GM12875 (cell line): ENCODE data around the gene GTSF1L.

ENCODE experiments used
- H3K4me3 ChIP-seq: one replicate; pipeline ENCODE4 v1.5.1; 2011; ENCODE audit warnings: low read depth, low read length, control low read depth
- TF ChIP-seq, protein P1 (sequence below): IDR thresholded peaks from 2 replicates; pipeline ENCODE4 v1.5.1; 2011; ENCODE audit warnings: low read depth, mild to moderate bottlenecking, control low read depth, inconsistent platforms, low read length, moderate library complexity, borderline replicate concordance; ENCODE audit not compliant: insufficient read depth

The GTSF1L gene

DNA sequence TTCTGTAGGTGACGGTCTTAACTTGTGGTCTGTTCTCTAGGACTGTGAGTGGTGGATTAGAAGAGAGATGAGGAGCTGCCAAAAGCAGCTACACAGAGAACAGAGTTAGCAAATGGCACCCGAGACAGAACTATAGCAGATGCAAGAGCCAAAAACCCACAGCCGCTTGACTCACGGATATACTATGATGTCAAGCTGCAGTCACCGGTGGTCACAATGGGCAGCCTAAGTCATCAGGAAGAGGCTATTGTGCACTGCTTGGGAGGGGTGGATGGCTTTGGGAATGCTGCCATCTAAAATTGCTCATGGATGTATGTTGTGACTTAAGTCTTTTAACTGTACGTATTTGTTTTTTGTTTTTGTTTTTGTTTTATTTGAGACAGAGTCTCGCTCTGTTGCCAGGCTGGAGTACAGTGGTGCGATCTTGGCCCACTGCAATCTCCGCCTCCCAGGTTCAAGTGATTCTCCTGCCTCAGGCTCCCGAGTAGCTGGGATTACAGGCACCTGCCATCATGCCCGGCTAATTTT, at the start of gene GTSF1L:
GTSF1L (minus strand) TSS at position 192 of the 528 bp plus-strand sequence. CDS start 308 bp downstream, outside the sequence.
- H3K4me3 ChIP-seq = no peak within 1 kb of the TSS
- TF ChIP-seq, protein P1, sequence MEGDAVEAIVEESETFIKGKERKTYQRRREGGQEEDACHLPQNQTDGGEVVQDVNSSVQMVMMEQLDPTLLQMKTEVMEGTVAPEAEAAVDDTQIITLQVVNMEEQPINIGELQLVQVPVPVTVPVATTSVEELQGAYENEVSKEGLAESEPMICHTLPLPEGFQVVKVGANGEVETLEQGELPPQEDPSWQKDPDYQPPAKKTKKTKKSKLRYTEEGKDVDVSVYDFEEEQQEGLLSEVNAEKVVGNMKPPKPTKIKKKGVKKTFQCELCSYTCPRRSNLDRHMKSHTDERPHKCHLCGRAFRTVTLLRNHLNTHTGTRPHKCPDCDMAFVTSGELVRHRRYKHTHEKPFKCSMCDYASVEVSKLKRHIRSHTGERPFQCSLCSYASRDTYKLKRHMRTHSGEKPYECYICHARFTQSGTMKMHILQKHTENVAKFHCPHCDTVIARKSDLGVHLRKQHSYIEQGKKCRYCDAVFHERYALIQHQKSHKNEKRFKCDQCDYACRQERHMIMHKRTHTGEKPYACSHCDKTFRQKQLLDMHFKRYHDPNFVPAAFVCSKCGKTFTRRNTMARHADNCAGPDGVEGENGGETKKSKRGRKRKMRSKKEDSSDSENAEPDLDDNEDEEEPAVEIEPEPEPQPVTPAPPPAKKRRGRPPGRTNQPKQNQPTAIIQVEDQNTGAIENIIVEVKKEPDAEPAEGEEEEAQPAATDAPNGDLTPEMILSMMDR = no peak

DNA sequence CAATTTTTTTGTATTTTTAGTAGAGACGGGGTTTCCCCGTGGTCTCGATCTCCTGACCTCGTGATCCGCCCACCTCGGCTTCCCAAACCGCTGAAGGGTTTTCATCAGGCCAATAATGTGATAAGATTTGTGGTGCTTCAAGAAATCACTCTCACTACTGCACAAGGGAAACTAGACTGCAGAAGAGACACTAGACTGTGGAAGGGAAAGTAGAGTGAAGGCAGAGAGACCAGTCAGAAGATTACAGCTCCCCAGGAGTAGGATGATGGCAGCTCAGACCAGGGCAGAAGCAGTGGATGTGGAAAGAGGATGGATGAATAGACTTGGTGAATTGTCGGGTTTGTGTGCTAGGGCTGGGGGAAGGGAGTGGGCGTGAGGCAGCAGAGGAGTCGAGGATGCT, 48.0 kb upstream of the GTSF1L start:
- TF ChIP-seq, protein P1 = no peak
- no peak overlapping the region for H3K4me3 ChIP-seq

DNA sequence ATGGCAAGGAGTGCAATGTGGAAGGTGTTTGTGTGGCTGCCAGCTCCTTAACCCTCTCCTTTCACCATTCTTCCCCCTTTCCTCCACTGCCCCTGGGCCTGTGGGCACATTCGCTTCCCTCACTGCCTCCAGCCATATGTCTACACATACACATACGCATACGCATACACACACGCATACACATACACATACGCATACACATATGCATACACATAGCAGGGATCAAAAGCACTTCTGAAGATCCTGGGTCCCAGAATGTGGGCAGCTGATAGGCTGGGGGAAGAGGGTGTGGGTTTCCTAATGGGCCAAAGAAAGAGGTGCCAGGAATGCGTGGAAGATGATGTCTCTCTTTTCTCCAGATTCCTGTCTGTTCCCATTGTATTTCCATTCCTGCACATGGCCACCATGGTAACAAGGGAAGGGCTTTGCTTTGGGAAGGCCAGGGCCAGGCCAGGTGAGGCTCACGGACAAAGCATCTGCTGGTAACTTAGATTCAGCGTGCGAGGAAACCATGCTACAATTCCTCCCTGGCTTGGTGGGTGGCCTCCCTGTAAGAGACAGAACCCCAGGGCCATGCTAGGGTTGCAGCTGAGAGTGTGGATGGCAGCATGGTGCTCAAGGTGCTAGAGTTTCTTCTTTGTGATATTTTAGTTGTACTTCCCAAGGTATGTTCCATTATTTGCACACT, 44.8 kb upstream of the GTSF1L start:
- TF ChIP-seq, protein P1 = no peak
- no peak overlapping the region for H3K4me3 ChIP-seq

DNA sequence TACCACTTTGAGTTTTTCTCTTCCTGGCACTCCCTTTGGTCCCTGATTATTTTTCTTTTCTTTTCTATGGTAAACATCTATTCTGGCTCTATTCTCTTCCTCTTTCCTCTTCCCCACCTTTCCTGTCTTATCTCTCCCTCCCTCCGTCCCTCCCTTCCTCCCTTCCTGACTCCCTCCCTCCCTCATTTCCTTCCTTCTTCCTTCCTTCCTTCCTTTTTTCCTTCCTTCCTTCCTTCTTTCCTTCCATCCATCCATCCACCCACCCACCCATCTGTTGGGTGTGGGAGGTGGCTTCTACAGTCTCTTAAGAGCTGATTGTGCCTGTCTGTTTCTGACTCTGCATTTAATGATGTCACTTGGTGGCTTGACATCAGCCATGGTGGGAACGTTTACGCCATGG, 43.5 kb upstream of the GTSF1L start:
- H3K4me3 ChIP-seq = no peak overlapping the region
- TF ChIP-seq, protein P1 = no peak

DNA sequence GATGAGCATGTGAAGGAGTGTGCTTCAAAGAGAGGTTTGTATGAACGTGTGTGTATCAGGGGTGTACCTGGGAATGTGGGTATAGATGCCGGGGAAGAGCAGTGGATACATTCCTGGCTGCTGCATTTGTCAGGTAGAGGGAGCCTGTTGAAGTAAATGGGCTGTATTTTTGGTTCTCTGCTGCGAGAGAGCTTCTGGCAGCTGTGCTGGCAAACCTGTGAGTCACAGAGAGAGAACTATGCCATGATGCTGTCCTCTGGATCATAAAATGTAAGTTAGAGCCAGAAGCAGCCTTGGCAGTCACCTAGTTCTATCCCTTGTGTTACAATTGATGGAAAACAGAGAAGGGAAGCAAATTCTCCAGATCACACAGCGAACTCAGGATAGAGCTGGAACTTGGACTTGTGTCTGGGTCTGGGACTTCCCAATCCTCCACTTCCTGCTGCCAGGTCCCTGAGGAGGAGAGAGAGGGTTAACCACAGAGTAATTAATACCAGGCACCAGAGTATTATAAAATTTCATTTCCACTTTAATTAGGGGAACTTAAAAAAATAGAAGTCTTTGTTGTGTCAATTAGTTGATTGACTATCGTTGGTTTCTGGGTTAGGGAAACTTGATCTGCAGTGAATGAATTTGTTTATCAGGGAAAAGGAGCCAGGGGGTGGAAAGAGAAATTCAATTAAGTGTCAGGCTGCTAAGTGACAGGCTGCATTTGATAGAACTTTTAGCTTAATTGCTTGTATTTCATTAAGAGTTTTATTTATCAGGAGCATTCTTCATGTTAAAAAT, 41.1 kb upstream of the GTSF1L start:
- TF ChIP-seq, protein P1 = no peak
- H3K4me3 ChIP-seq = no peak overlapping the region

DNA sequence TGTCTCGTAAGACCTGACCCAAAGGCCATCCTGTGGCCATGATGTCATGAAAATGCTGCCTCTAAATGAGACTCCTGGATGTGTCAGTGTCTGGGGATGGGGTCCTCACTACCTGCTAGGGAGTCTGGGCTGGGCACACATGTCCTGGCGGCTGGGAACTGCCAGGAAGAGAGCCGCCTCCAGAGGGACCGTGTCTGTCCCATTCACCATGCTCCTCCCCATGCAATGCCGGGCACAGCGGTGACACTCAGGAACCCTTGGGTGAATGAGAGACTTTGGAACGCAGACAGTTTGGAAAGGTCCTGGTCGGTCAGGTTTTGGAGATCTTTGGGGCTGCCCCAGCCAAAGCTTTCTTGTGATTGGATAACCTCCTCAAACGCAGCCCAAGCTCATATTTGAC, 40.1 kb upstream of the GTSF1L start:
- TF ChIP-seq, protein P1 = no peak
- no peak overlapping the region for H3K4me3 ChIP-seq
